DMS53 treated with DMSO at 0.1 percent for 48 hours (cell line): Measurements from ENCODE around the gene NDUFA11.
A peak's percentile ranks its signal among the peaks of the same experiment; 100 is the strongest.

Source experiments
- DNase-seq: peaks from one replicate; lab custom pipeline; 2025; ENCODE audit not compliant: unreplicated experiment; lab: John Stamatoyannopoulos, UW

Gene NDUFA11

GRCh38 chr19:5903624-5904351 is at the start of gene NDUFA11:
TSS of gene NDUFA11 (minus strand) at chr19:5903790. CDS start at chr19:5903708, 82 bp downstream.
- DNase-seq: peak; percentile 77

DNA sequence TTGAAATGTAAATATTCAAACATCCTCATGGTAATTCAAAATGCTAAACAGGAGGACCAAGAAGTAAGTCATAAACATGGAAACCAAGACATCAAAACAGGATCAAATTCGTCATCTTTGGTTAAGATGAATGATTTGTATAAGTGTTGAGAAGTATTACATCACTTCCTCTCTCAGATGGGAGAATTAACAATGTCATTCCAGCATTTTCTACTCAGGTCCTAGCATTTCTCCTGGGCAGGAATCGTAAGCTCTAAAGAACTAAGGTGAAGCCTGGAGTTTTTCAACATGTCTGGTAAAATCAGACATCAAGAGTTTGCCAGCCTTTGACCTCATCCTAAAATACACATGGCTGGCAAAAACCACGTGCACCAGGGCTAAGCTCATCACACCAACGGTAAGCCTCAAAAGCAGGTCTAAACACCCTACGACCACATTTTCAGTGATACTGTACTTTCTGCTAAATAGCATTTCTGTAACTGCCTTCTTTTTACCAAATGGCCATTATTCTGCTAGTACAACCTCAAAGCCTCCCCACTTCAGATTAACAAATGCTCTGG is 49.5 kb upstream of the NDUFA11 start:
- no peak for DNase-seq

- no peak for DNase-seq
These were observed 48.8 kb upstream of the NDUFA11 start for GRCh38 chr19:5952193-5953029.

- DNase-seq: no peak
These were observed 47.8 kb upstream of the NDUFA11 start for GRCh38 chr19:5951338-5951861.

DNA sequence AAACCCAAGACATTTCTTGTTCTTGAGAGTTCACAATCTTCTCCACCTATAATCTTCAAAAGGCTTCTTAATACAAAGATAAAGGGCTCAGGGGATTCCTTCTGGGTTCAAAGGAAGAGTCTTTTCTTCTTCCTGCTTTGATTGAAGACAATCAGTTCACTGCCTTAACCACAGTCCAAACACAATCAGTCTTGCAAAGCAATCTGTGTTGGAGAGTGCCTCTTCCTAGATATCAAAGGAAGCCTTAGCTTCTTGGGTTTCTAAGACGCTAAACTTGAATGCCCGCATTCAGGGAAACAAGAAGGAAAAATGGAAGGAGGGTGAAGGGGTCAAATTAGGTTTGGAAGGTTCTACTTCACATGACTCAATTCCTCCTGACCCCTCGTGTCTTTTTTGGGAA is 47.2 kb upstream of the NDUFA11 start:
- DNase-seq: no peak

DNA sequence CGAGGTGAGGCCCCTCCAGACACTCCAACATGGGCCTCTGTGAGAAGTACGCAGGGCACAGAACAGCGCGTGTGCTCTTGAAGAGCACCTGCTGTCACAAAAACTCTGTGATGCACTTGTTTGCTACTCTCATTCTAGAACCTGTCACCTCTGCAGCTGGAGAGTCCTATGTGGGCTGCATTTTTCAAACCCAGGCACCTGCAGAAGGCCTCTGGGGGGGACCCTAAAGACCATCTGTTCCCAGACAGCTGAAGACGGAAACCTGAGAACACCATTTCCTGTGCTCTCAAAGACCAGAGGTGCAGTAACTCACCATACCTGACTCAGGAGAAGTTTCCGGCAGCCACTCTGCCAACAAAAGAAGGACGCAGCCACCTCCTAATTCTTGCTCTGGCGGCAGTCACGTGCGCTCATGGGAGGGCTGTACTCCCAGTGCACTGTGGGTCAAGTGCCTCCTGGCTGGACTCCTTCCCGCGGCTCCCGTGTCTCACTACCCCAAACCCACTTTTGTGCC is 46.3 kb upstream of the NDUFA11 start:
- peak; percentile 64 for DNase-seq

DNA sequence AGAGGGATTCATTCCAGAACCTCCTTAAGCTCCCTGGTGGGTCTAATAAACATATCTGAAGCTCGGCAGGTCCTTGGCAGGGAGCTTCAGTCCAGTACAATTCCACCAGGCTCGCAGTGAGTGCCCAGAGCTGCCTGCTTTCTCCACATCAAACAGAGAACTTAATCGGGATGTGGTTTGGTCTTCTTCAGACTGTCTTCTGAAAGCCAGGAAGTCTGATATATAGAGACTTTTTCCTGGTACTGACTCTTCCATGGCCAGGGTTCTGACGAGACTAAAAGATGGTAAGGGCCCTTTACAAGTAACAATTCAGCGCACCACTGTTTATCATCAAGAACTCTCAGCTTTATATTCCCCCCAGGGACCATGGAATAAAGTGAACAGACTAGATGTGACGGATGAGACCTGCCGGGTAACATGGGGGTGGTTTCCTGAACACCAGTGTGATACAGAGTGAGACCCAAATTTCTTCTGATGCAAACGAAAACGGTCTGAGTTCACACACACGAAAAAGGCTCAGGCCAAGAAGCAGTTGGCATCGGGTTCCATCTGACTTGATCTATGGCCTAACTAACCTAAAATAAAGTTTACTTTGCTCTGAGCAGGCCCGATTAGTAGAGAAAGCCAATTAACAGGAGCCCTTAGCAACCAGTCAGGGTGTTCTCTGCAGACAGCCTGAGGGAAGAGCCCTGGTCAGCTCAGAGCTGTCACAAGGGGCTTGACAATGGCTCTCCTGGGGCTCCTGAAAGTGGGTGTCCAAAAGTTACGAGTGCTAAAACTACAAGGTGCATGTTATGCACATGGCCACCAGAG is 45.4 kb upstream of the NDUFA11 start:
- no peak for DNase-seq

DNA sequence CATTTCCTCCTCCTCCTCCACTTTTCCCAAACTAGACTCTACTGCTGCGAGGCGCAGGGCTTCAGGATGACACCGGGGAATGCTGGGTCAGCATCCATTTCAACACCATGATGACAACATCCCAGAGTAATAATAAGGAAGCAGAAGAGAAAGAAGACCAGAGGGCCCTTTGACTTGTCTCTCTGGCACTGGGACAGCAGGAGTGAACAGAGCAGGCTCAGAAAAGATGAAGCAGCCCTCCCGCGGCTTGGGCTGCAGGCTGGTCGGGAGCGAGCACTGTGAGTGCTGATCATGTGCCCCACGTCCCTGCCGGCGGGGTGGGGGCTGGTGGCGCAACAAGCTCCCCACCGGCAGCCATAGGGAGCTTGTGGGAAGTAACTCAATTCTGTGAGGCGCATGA is 43.8 kb upstream of the NDUFA11 start:
- DNase-seq: no peak

DNA sequence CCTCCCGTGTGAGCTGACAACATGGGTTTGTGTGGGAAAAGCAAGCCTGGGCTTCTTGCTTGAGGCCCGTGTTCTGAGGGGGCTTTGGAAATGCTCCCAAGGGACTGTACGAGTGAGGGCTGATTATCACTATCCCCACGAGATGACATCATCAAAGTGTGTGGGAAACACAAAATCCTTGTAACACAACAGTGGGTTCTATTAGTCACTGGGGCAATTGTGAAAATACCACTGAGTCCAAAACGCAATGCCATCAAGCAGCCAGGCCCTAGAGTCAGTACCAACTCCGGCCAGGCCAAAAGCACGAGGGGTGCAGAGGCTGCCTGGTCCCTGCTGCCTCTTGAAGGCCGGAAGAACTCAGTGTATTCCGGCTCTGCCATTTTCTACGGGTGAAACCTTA is 40.0 kb upstream of the NDUFA11 start:
- no peak for DNase-seq

DNA sequence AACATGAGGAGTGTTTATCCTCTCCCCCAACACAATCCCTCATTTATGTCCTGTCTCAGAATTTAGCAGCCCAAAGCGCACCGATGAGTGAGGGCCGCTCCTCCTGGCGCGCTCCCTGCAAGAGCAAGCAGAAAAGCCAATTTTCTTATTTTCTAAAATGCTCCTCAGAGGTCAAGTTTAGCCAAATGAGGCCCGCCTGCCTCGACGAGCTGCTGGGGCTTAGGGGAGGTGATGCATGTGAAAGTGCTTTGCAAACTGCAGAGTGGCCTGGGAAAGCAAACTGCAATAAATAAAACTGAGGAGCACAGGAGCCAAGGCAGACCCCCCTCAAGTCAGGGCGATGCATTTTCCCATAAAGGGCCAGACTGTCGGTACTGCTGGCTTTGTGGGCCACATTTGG is 39.5 kb upstream of the NDUFA11 start:
- no peak for DNase-seq

- no peak for DNase-seq
These were observed 38.1 kb upstream of the NDUFA11 start for GRCh38 chr19:5941673-5942072.

DNA sequence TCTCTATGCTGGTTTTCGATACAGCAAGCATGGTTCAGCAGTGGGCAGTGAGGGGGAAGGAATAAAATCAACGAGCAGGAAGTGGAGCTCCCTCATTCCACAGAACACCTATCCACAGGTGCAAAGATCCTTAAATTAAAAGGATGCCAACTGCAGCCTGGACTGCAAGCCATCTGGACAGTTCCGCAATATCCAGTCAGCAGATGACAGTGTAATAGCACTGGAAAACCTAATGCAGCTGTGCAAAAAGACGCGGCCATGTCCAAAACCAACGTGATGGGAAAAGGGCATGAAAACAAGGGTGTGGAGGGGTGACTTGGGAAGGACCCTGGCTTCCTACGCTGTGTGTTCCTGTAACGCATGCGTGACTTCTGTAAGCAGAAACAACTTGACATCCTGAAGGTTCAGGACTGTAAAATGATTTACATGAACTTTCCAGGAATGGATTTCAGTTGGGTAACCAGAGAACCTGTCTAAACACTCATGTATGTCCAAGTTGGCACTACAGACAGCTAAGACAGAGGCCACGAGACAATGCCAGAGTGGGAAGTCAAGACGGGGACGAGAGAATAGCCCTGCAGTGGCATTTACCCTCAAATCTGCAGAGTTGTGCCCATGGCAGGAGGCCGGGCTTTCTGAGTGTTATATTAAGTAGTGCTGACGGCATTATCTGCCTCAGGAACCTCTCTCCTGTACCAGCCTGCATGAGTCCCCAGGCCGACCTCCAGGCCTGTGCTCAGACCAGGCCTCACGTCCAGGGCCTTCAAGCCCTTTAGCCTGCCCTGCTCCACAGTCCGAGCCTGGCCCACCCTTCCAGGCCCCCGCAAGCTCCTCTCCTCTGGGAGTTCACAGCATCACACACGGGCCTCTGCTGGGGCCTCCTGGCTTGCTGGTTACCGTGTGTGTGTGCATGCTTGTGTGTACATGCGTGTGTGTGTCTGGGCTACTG is 36.9 kb upstream of the NDUFA11 start:
- no peak for DNase-seq

- no peak for DNase-seq
These were observed 34.0 kb upstream of the NDUFA11 start for GRCh38 chr19:5937550-5937949.

DNA sequence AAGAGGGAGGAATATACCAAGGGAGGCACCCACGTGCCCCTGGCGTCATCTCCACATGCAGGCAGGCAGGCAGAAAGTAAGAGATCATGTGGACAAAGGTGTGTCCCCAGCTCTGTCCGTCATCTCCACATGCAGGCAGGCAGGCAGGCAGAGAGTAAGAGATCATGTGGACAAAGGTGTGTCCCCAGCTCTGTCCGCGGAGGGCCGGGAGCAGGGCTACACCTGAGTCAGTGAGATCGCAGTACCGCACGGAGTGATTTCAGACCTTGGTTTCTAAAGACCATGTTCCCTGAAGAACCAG is 32.7 kb upstream of the NDUFA11 start:
- no peak for DNase-seq

- DNase-seq: no peak
These were observed 32.1 kb upstream of the NDUFA11 start for GRCh38 chr19:5935473-5936291.

DNA sequence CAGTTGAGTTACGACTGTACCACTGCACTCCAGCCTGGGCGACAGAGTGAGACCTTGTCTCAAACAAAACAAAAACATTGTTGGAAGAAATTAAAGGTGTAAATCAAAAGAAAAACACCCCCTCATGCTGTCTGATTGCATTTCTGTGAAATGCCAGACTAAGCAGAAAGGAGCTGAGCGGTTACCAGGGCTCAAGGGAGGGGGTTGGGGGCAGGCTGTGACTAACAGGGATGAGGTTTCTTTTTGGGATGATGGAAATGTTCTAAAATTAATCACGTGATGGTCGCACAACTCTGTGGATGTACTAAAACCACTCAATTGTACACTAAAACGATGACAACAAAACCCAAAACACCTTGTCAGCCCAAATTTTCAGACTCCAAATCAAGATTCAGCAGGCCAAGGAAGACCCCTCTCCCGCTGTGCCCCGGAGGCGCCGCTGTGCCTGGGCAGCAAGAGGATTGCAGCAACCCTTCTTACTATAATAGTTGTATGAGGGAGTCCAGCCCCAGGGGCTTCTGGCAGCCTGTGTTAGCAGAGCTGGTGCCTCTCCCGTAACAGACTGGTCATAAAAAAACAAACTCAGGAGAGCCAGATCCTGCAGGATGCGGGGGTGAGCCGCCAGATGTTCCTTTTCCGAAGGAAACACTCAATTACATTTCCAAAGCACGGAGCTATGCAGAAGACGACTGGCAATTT is 31.3 kb upstream of the NDUFA11 start:
- DNase-seq: no peak

DNA sequence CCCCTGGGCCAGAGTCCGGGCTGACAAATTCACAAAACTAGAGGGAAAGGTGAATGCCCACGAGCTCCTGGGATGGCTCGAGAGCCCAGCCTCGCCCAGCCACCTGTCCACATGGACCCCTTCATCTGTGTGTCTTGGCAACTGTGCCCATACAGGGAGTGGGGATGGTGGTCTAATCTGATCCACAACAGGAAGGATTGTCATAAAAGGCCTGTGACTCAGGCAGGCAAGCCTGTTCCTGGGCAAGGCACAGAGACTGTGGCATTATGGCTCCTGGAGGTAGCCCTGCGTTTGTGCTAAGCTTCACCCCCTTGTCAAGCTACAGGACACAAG is 30.4 kb upstream of the NDUFA11 start:
- no peak for DNase-seq

DNA sequence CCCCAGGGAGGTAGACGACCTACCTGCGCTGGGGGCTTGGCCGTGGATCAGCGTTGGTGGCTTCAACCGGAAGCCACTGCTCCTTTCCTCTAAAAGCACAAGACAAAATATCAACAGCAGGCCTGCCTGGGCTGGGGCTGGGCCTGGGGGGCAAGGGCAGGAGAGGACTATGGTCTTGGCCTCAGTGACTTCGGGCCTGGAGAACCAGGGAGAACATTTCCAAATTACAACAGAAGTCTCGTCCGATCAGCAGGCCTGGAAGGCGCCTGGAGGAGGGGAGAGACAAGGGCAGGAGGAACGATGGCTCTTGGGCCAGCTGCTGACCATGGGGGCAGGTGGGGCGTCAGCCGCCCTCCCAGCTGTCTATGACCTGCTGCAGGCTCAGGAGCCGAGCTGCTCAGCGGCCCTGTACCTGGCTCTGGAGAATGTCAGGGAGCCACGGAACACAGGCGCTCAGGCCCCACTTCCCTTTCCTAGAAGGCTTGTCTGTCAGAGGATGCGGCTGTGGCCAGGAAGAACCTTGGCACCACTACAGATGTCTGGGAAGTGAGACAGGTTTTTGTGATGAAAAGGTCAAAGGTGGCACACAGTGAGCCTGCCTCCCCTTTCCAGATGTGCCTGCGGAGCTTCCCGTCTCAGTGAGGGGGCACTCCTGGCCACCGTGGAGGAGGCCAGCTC is 29.9 kb upstream of the NDUFA11 start:
- no peak for DNase-seq
